HG02870 (cell line): ENCODE results near the gene MRPL9.

Experiments
- ATAC-seq: cut with Tn5 transposase; IDR thresholded peaks from one replicate; pipeline ENCODE4 v1.9.1; 2021; ENCODE audit warnings: mild to moderate bottlenecking, moderate library complexity; ENCODE audit not compliant: unreplicated experiment

MRPL9 gene

DNA sequence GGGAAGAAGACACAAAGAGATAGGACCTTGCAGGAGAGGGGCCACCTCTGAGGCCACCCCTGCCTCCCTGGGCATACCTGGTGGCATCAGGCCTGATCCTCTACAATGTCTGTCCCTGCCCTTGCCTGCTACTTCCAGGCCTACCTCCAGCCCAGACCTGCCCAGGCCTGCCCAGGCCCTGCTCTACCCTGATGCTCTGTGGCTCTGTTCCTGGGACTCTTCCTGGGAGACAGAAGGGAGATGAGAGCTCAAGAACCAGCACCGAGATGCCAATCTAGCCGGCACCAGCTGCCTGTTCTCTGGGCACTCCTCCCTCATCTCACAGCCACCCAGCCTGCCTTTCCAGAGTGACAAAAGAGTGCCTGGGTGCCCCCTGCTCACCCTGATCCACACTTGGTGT, 49.4 kb downstream of the MRPL9 start:
- no peak for ATAC-seq

DNA sequence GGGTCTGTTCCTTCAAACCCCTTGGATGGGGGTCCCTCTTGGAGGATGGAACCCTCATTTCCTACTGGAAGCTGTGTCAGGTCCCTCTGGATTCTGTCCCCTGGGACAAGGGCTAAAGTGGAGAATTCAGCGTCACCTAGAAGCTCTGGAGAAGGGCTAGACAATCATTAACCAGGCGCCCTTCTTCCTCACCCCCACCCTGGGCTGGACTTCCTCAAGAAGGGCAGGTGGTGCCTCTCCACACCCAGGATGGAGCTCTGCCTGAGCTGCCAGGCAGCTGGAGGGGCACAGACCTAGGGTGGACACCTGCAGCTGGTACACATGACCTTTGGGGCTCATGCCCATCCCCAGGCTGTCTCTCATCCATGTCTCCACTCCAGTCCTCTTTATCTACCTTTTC, 50.3 kb downstream of the MRPL9 start:
- no peak for ATAC-seq

DNA sequence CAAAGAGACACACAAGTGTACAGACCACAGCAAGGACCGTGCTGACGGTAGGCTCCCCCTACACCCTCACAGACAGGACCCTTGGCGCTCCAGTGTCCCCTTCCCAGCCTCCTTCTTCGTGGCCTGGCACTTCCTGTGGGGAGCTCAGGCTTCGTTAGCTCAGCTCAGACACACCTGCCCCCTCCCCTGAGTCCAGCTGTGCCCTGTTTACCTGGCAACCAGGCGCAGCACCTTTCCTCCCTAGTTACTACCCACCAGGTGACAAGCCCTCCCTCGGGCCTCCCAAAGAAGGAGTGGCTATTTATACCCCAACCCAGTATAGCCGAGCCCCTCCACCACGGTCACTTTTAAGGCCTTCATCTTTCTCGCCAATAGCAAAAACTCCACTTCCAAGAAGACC, 51.3 kb downstream of the MRPL9 start:
- ATAC-seq = no peak

DNA sequence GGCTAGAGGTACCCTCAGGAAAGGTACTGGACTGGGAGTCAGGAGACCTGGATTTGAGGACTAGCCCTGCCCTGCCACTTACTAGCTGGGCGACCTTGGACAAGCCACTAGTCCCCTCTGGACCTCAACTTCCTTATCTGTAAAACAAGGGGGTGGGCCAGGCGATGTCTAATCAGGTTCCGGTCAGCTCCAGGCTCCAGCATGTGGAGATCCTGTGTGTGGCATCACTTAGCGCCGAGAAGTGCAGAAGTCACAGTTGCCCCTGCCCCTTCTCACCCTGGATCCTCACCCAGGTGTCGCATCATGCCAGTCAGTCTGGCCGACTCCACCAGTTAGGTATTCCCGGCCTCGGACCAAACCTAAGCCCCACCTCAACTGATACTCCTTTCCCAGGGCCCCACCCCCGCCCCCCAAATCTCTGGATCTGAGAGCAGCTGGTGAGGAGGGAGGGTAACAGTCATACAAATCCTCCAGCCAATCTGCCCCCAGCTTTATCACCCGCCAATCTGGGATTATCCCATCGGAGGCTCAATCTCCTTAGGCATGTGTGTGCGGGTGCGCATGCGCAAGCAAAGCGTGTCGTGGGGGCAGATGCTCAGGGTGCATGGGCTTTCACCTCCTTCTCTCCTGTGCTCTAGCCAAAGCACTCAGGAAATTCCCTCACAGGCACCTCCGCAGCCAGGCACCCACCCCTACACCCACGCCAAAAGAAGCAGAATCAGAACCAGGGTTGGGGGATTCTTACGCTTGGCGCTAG, 52.1 kb downstream of the MRPL9 start:
- no peak for ATAC-seq

DNA sequence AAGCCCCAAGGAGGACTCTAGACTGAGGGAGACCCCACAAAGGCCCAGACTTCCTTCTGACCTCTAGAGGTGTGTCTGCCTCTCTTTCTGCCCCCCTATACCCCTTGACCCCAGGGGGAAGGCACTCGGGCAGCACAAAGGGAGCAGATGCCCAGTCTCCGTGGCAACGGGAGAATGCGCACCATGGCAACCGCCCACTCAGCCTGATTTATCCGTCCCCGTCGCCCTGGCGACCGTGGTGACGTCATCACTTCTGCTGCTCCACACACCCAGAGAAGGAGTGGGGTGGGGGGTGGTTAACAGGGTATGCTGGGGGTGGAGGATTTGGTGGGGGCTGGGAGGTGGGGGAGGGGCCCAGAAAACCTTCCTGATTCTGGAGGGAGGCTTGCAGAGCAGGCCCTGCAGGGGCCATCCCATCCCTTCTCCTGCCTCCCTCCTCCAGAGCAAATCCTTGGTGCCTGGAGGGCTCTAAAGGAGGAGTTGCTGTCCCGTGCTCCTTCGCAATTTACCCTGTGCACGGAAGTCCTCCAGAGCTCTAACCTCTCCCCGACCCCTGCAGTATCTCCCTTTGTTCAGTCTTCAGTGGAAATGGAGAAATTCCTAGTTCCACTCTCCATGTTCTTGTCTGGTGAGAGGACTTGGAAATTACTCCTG, 53.0 kb downstream of the MRPL9 start:
- no peak for ATAC-seq
